K562 (cell line): Measurements from ENCODE around the gene KCNJ10. TPM values are rescaled to one million over a fixed set of nuclear protein-coding genes. Genes with fewer than 3 reads are reported as not detected.

Source experiments
- ATAC-seq: fragments of 200-7000 bp; cut with Tn5 transposase; 3 replicates; pipeline ENCODE4 v1.9.1; 2020; ENCODE audit warnings: moderate library complexity
- BruUV-seq: library from RNA; stranded (reverse); fragments of 400-500 nt; replicated peaks from 2 replicates; lab custom pipeline; 2021; lab: Mats Ljungman, UMichigan
- CTCF ChIA-PET: fragments of 300-600 bp; formaldehyde crosslinking; extraction: SDS; loops from one replicate; lab custom pipeline; 2021; ENCODE audit warnings: low intra/inter-chr PET ratio; lab: Yijun Ruan, JAX
- POLR2A ChIA-PET: fragments of 300-600, 350-650 bp; sonication (Branson Sonifier 250); formaldehyde crosslinking; extraction: SDS; loops from one replicate; lab custom pipeline; 2021; ENCODE audit warnings: antibody characterized with exemption, inconsistent platforms; lab: Yijun Ruan, JAX
- DNase-seq, 4 experiments: peaks; one replicate each; pipeline versions ENCODE4 v3.0.0 to v3.0.0-alpha.2; 2011 to 2018; ENCODE audit warnings: low spot score in 3 of 4, mixed read lengths in 3 of 4; ENCODE audit errors: extremely low read depth in 1 of 4
- FAIRE-seq: peaks from 2 replicates; lab custom pipeline; 2011; peaks lifted over from hg19 to GRCh38; lab: Jason Lieb, UNC
- H2AFZ ChIP-seq: 2 replicates; pipeline ENCODE4 v1.6.0; 2011; ENCODE audit warnings: low read depth, low read length, control low read depth, inconsistent platforms
- H3K27ac ChIP-seq: fragments of 200-600 bp; 3 replicates; pipeline ENCODE4 v1.8.0; 2011; ENCODE audit warnings: low read depth, mild to moderate bottlenecking, control low read depth, inconsistent platforms, low read length, moderate library complexity, mixed read lengths; ENCODE audit errors: extremely low read depth
- H3K27me3 ChIP-seq, 2 experiments: fragments of 300-600 bp in 1 of 2; 2 replicates in 1 of 2; 3 replicates in 1 of 2; pipeline versions ENCODE4 v1.6.0 to v1.8.0; 2011; ENCODE audit warnings: inconsistent platforms in 2 of 2, low read length in 2 of 2, mild to moderate bottlenecking in 1 of 2, mixed read lengths in 1 of 2, moderate library complexity in 1 of 2; ENCODE audit not compliant: control insufficient read depth in 2 of 2, insufficient read depth in 2 of 2
- H3K36me3 ChIP-seq: fragments of 300-600 bp; 3 replicates; pipeline ENCODE4 v1.8.0; 2011; ENCODE audit warnings: mild to moderate bottlenecking, low read length, inconsistent platforms; ENCODE audit not compliant: control insufficient read depth, insufficient read depth
- H3K4me1 ChIP-seq, 2 experiments: fragments of 200-600 bp in 1 of 2; replicated peaks in 1 of 2; 2 replicates in 1 of 2; 3 replicates in 1 of 2; pipeline versions ENCODE4 v1.5.1 to v1.8.0; 2011; ENCODE audit warnings: inconsistent platforms in 2 of 2, low read length in 2 of 2, mild to moderate bottlenecking in 1 of 2, mixed read lengths in 1 of 2, moderate library complexity in 1 of 2; ENCODE audit not compliant: control insufficient read depth in 2 of 2, insufficient read depth in 2 of 2
- H3K4me2 ChIP-seq: 2 replicates; pipeline ENCODE4 v1.6.1; 2011; ENCODE audit warnings: low read length, control low read depth, inconsistent platforms, mixed read lengths; ENCODE audit not compliant: insufficient read depth
- H3K4me3 ChIP-seq: fragments of 200-600 bp; sonication (generic), shearing (Covaris generic); 2 replicates; pipeline ENCODE4 v1.5.1; 2016; ENCODE audit warnings: control low read depth, inconsistent platforms
- H3K79me2 ChIP-seq: fragments of 200-600 bp; 3 replicates; pipeline ENCODE4 v1.8.0; 2011; ENCODE audit warnings: low read length, inconsistent platforms; ENCODE audit not compliant: control insufficient read depth, insufficient read depth
- H3K9ac ChIP-seq, 2 experiments: 2 replicates each; pipeline versions ENCODE4 v1.6.0 to v1.6.1; 2011; ENCODE audit warnings: low read depth in 2 of 2, low read length in 2 of 2, control low read depth in 1 of 2, inconsistent platforms in 1 of 2, mild to moderate bottlenecking in 1 of 2, mixed read lengths in 1 of 2; ENCODE audit not compliant: insufficient read depth in 1 of 2
- H3K9me1 ChIP-seq: one replicate; pipeline ENCODE4 v1.6.0; 2011; ENCODE audit warnings: inconsistent platforms, mild to moderate bottlenecking, low read length, moderate library complexity; ENCODE audit not compliant: control insufficient read depth, insufficient read depth
- H3K9me3 ChIP-seq: replicated peaks from 2 replicates; pipeline ENCODE4 v1.5.1; 2011; ENCODE audit warnings: low read depth, low read length, inconsistent platforms; ENCODE audit not compliant: control insufficient read depth, insufficient read depth
- H4K20me1 ChIP-seq: replicated peaks from 2 replicates; pipeline ENCODE4 v1.6.1; 2011; ENCODE audit warnings: low read length, inconsistent platforms, mixed read lengths; ENCODE audit not compliant: control insufficient read depth, insufficient read depth
- CBX8 ChIP-seq: fragments of 200-600 bp; sonication (generic); IDR thresholded peaks from 2 replicates; pipeline ENCODE4 v1.6.1; 2012; ENCODE audit warnings: borderline replicate concordance, mixed run types, low read depth, mild to moderate bottlenecking, moderate library complexity, mixed read lengths, low read length, control low read depth, inconsistent platforms; ENCODE audit not compliant: poor library complexity, severe bottlenecking; ENCODE audit errors: extremely low read depth
- CREM ChIP-seq: IDR thresholded peaks from 2 replicates; pipeline ENCODE4 v1.6.1; 2014; ENCODE audit warnings: antibody characterized with exemption, low read depth
- FOXA3 ChIP-seq, 2 experiments: fragments of 450-650 bp in 1 of 2; sonication (generic) in 1 of 2; formaldehyde crosslinking; IDR thresholded peaks in 1 of 2; conservative IDR thresholded peaks in 1 of 2; 2 replicates each; pipeline versions ENCODE4 v1.4.0 to v1.8.0; 2020 to 2022; ENCODE audit warnings: mild to moderate bottlenecking in 2 of 2, missing genetic modification reagents in 1 of 2
- LEF1 ChIP-seq: fragments of 450-650 bp; IDR thresholded peaks from 2 replicates; pipeline ENCODE4 v1.6.1; 2016; ENCODE audit warnings: mild to moderate bottlenecking
- MAZ ChIP-seq, 2 experiments: fragments of 450-650 bp in 1 of 2; sonication (generic) in 1 of 2; formaldehyde crosslinking; IDR thresholded peaks in 1 of 2; conservative IDR thresholded peaks in 1 of 2; 2 replicates each; pipeline versions ENCODE4 v1.4.0 to v1.5.0; 2020; ENCODE audit warnings: mild to moderate bottlenecking in 1 of 2, missing genetic modification reagents in 1 of 2
- MLLT1 ChIP-seq, 2 experiments: fragments of 450-650 bp; IDR thresholded peaks; 2 replicates each; pipeline ENCODE4 v1.6.1; 2016
- MTA2 ChIP-seq: fragments of 450-650 bp; IDR thresholded peaks from 2 replicates; pipeline ENCODE4 v1.6.1; 2016; ENCODE audit warnings: low read depth
- NFE2L1 ChIP-seq: fragments of 450-650 bp; IDR thresholded peaks from 2 replicates; pipeline ENCODE4 v1.6.1; 2016; ENCODE audit warnings: missing genetic modification characterization, low read depth, mild to moderate bottlenecking, missing compliant biosample characterization, moderate library complexity, borderline replicate concordance
- NR4A1 ChIP-seq, 2 experiments: fragments of 250-450 bp in 1 of 2; fragments of 450-650 bp in 1 of 2; sonication (Bioruptor Pico) in 1 of 2; IDR thresholded peaks; 2 replicates each; pipeline versions ENCODE4 v1.4.0 to v1.6.1; 2016 to 2020; ENCODE audit warnings: mild to moderate bottlenecking in 2 of 2, missing compliant biosample characterization in 1 of 2, missing genetic modification characterization in 1 of 2, moderate library complexity in 1 of 2
- PHB ChIP-seq: fragments of 250-450 bp; sonication (Bioruptor Pico); IDR thresholded peaks from 2 replicates; pipeline ENCODE4 v1.5.0; 2021
- RBBP5 ChIP-seq: fragments of 200-600 bp; sonication (generic); IDR thresholded peaks from 2 replicates; pipeline ENCODE4 v1.6.1; 2012; ENCODE audit warnings: borderline replicate concordance, mild to moderate bottlenecking, low read length, control low read depth, inconsistent platforms; ENCODE audit not compliant: insufficient read depth, poor library complexity, severe bottlenecking
- SIN3A ChIP-seq, 2 experiments: fragments of 150-350 bp in 1 of 2; IDR thresholded peaks; 2 replicates each; pipeline ENCODE4 v1.6.1; 2011 to 2016; ENCODE audit warnings: borderline replicate concordance in 2 of 2, low read depth in 2 of 2, low read length in 2 of 2, mild to moderate bottlenecking in 2 of 2, moderate library complexity in 2 of 2; ENCODE audit not compliant: control insufficient read depth in 1 of 2
- SMARCA4 ChIP-seq: fragments of 450-650 bp; IDR thresholded peaks from 2 replicates; pipeline ENCODE4 v1.6.1; 2016
- SMARCC2 ChIP-seq: fragments of 450-650 bp; IDR thresholded peaks from 2 replicates; pipeline ENCODE4 v1.6.1; 2017; ENCODE audit warnings: antibody characterized with exemption, moderate library complexity, mild to moderate bottlenecking, low read depth
- STAT5A ChIP-seq: IDR thresholded peaks from 2 replicates; pipeline ENCODE4 v1.6.1; 2012; ENCODE audit warnings: low read length, inconsistent platforms, borderline replicate concordance
- ZBTB9 ChIP-seq: fragments of 450-650 bp; formaldehyde crosslinking; IDR thresholded peaks from 2 replicates; pipeline ENCODE4 v1.4.0; 2020; ENCODE audit warnings: mild to moderate bottlenecking, moderate library complexity
- ZNF316 ChIP-seq: fragments of 450-650 bp; IDR thresholded peaks from 2 replicates; pipeline ENCODE4 v1.6.1; 2016
- ZNF644 ChIP-seq: fragments of 200-800 bp; sonication (Bioruptor generic); IDR thresholded peaks from 2 replicates; pipeline ENCODE4 v1.6.1; 2016; ENCODE audit warnings: low read depth, missing genetic modification characterization, missing compliant biosample characterization
- WGBS: fragments of 100-300 bp; shearing (Covaris generic); methylation state at CpG from one replicate; pipeline ENCODE4 v1.1.6; 2016; ENCODE audit warnings: low coverage, mixed read lengths; ENCODE audit not compliant: insufficient coverage; ENCODE audit errors: missing lambda C conversion rate; 5-methylcytosine and 5-hydroxymethylcytosine counted together
- in situ Hi-C: fragments of 300-500 bp; cut with MboI; formaldehyde crosslinking; loops from 4 replicates; pipeline ENCODE4 v1.15.0; 2018; ENCODE audit warnings: inconsistent platforms, mixed read lengths
- intact Hi-C: fragments of 100-400 bp; cut with micrococcal nuclease; formaldehyde crosslinking; loops from 2 replicates; pipeline ENCODE4 v1.14.2; 2022
- polyA plus RNA-seq, 8 experiments: library from polyadenylated mRNA; depleted of rRNA in 4 of 8; stranded (reverse) in 5 of 8; unstranded in 3 of 8; fragments of >200 nt; fragmentation: Nextera tagmentation in 2 of 8; fragmentation: Illumina TruSeq in 1 of 8; extraction: Ambion mirVana in 2 of 8; extraction: Trizol in 1 of 8; gene quantifications; 2 replicates each; pipeline versions ENCODE4 v1.2.1 to v1.2.3, GENCODE V29; 2011 to 2014; ENCODE audit warnings: inconsistent platforms in 1 of 8, missing spikeins in 1 of 8
- total RNA-seq, 7 experiments: library from RNA; depleted of rRNA in 6 of 7; stranded (reverse); fragments of >200 nt in 6 of 7; fragmentation: Illumina TruSeq in 2 of 7; extraction: Trizol in 2 of 7; gene quantifications; 2 replicates each; pipeline versions ENCODE4 v1.2.1 to v1.2.3, GENCODE V29; 2011 to 2021; ENCODE audit warnings: low replicate concordance in 1 of 7

The KCNJ10 gene
- total and polyA plus RNA-seq, 9 of the 15 experiments (the other 6 are each of a cell fraction or from before 2014, with no cell fraction given) = 0.06 to 0.11 TPM; not detected in 7

GRCh38 chr1:159957824-159958268 is 112.1 kb downstream of the KCNJ10 start:
- Histone ChIP-seq H3K27me3 (peaks cover 0 to 10% of the 10 kb centered on the region in 2 experiments; a peak in 3 of 5 replicates), H3K9me1 (no peaks in the 10 kb centered on the region), H2AFZ (no peak overlapping the region), H3K9me3 (no peaks in the 10 kb centered on the region), H3K4me2 (peak overlapping the region; percentile 72), H3K4me1 (peaks cover 30 to 36% of the 10 kb centered on the region in 2 experiments), H3K4me3 (no peak overlapping the region), H3K79me2 (no peaks in the 10 kb centered on the region), H3K36me3 (no peaks in the 10 kb centered on the region), H4K20me1 (no peaks in the 10 kb centered on the region), H3K27ac (no peak overlapping the region), H3K9ac (peak overlapping the region in 1 of 2 experiments; percentile 90; a peak in 2 of 4 replicates)
- ATAC-seq (peak; percentile 83), DNase-seq (peak in 2 of 4 experiments; percentile 43 to 69), FAIRE-seq (peak; percentile 79)
- ChIA-PET POLR2A (interaction anchor here (0.5 to 1.2 kb wide), 6 partner anchors 12 to 178 kb away, joined by 3 to 5 read pairs (median 3); no protein-coding TSS in a partner anchor), CTCF (interaction anchor here (0.7 kb wide), 1 partner anchor 21 kb away, joined by 3 read pairs; no protein-coding TSS in a partner anchor)
- in situ Hi-C loops = no loop called here
- no TSS peak for BruUV-seq
- intact Hi-C loops = no loop called here
- WGBS = 5% methylated on average over 9 of the region's 9 CpGs
- 0 out of 2 replicates have a peak, but pooled peaks have one; percentile 19 for TF ChIP-seq CREM
- 0 out of 2 replicates have a peak, but pooled peaks have one; percentile 62 for TF ChIP-seq LEF1
- TF ChIP-seq MAZ (CRISPR knock-in tag; conservative IDR thresholded peaks at IDR 0.05 in 1 of 2, IDR thresholded peaks at IDR 0.05 in 1 of 2) = 0 out of 4 replicates have a peak, but pooled peaks of 1 of the 2 experiments have one; percentile 48
- TF ChIP-seq CBX8 = no peak
- TF ChIP-seq RBBP5 = peak; percentile 57
- TF ChIP-seq MLLT1 (IDR thresholded peaks at IDR 0.05) = 0 out of 4 replicates have a peak, but pooled peaks of 1 of the 2 experiments have one; percentile 24
- 0 out of 2 replicates have a peak, but pooled peaks have one; percentile 66 for TF ChIP-seq NR4A1 (CRISPR knock-in tag; IDR thresholded peaks at IDR 0.05)
- peak; percentile 53; the same call in 1 of the 2 replicates for TF ChIP-seq NR4A1 (tag; IDR thresholded peaks at IDR 0.05)
- TF ChIP-seq SIN3A (IDR thresholded peaks at IDR 0.05; ENCODE audit: borderline replicate concordance in 2 of 2, control insufficient read depth in 1 of 2, low read depth in 2 of 2, low read length in 2 of 2) = no peak
- peak; percentile 41; the same call in 1 of the 2 replicates for TF ChIP-seq STAT5A
- peak; percentile 93 for TF ChIP-seq SMARCA4
- TF ChIP-seq FOXA3 (CRISPR knock-in tag; conservative IDR thresholded peaks at IDR 0.05 in 1 of 2, IDR thresholded peaks at IDR 0.05 in 1 of 2) = peak in 1 of 2 experiments; percentile 61; a peak in 1 of 4 replicates
- peak; percentile 87 for TF ChIP-seq MTA2
- no peak for TF ChIP-seq NFE2L1 (tag)
- 0 out of 2 replicates have a peak, but pooled peaks have one; percentile 32 for TF ChIP-seq ZNF644 (tag)
- TF ChIP-seq ZNF316 = no peak
- TF ChIP-seq PHB (CRISPR knock-in tag) = 0 out of 2 replicates have a peak, but pooled peaks have one; percentile 43
- peak; percentile 53; the same call in 1 of the 2 replicates for TF ChIP-seq ZBTB9 (CRISPR knock-in tag)
- TF ChIP-seq SMARCC2 = peak; percentile 80; the same call in 1 of the 2 replicates
